ENCODE results near the gene BCAS3. TPM values are rescaled to one million over a fixed set of nuclear protein-coding genes. Genes with fewer than 3 reads are reported as not detected.

The BCAS3 gene
- total and polyA plus RNA-seq, 4 donors, result 11.6 to 47.6 (median 27.4) TPM

- ATAC-seq (ENCODE audit: low FRiP score) (no peak), DNase-seq (no peak)
- Histone ChIP-seq H3K4me3 (ENCODE audit: low read length in 2 of 2) (no peak overlapping the region), H3K27ac (ENCODE audit: low read depth in 1 of 2, low read length in 2 of 2) (no peak overlapping the region), H3K4me1 (ENCODE audit: control insufficient read depth in 1 of 2, insufficient read depth in 2 of 2, low read length in 2 of 2) (peaks cover 2 to 4% of the 10 kb centered on the region in 2 donors), H3K36me3 (ENCODE audit: control insufficient read depth in 1 of 2, insufficient read depth in 2 of 2, low read length in 1 of 2) (no peaks in the 10 kb centered on the region), H3K9me3 (ENCODE audit: control insufficient read depth, low read length) (no peaks in the 10 kb centered on the region), H3K27me3 (ENCODE audit: control insufficient read depth in 1 of 2, insufficient read depth in 2 of 2, low read length in 1 of 2) (no peaks in the 10 kb centered on the region)
- intact Hi-C loops (cut with DNase I), result loop anchor here in 1 of 2 donors (10.0 kb wide), 1 partner anchor 192 kb away; no protein-coding TSS in a partner anchor
- 40 to 44% methylated on average over 7 of the region's 7 CpGs for WGBS, 2 donors
These were observed 518.7 kb downstream of the BCAS3 start for GRCh38 chr17:61196302-61196704.

- ATAC-seq (ENCODE audit: low FRiP score), result no peak
- H3K9me3 ChIP-seq (ENCODE audit: control insufficient read depth, low read length), result no peaks in the 10 kb centered on the region
- no peak for DNase-seq
- H3K4me3 ChIP-seq (ENCODE audit: low read length in 2 of 2), result no peak overlapping the region
- intact Hi-C loops (cut with DNase I), result loop anchor here in 1 of 2 donors (10.0 kb wide), 1 partner anchor 192 kb away; no protein-coding TSS in a partner anchor
- no peaks in the 10 kb centered on the region for H3K27me3 ChIP-seq (ENCODE audit: control insufficient read depth in 1 of 2, insufficient read depth in 2 of 2, low read length in 1 of 2)
- no peaks in the 10 kb centered on the region for H3K36me3 ChIP-seq (ENCODE audit: control insufficient read depth in 1 of 2, insufficient read depth in 2 of 2, low read length in 1 of 2)
- WGBS, 2 donors, result 77 to 79% methylated on average over 3 of the region's 3 CpGs
- no peak overlapping the region for H3K27ac ChIP-seq (ENCODE audit: low read depth in 1 of 2, low read length in 2 of 2)
- peaks cover 2 to 4% of the 10 kb centered on the region in 2 donors for H3K4me1 ChIP-seq (ENCODE audit: control insufficient read depth in 1 of 2, insufficient read depth in 2 of 2, low read length in 2 of 2)
These were observed 519.1 kb downstream of the BCAS3 start for GRCh38 chr17:61196799-61197198.

GRCh38 chr17:61199431-61200338 is 522.0 kb downstream of the BCAS3 start:
- no peak for ATAC-seq (ENCODE audit: low FRiP score)
- intact Hi-C loops (cut with DNase I), result loop anchor here (5.0 to 10.0 kb wide), 7 partner anchors 38 to 198 kb away; partner anchors contain the start of gene TBX2 (in 2 of the 2)

GRCh38 chr17:61200339-61200715 is 522.7 kb downstream of the BCAS3 start:
- peaks cover 4% of the 10 kb centered on the region in 2 donors for H3K4me1 ChIP-seq (ENCODE audit: control insufficient read depth in 1 of 2, insufficient read depth in 2 of 2, low read length in 2 of 2)

More at GRCh38 chr17:61199431-61200338, 522.0 kb downstream of the BCAS3 start:
- DNase-seq, result no peak
- Histone ChIP-seq H3K36me3 (ENCODE audit: control insufficient read depth in 1 of 2, insufficient read depth in 2 of 2, low read length in 1 of 2) (no peaks in the 10 kb centered on the region), H3K9me3 (ENCODE audit: control insufficient read depth, low read length) (no peaks in the 10 kb centered on the region), H3K27ac (ENCODE audit: low read depth in 1 of 2, low read length in 2 of 2) (peak overlapping the region; percentile 67 to 68), H3K27me3 (ENCODE audit: control insufficient read depth in 1 of 2, insufficient read depth in 2 of 2, low read length in 1 of 2) (no peaks in the 10 kb centered on the region), H3K4me1 (ENCODE audit: control insufficient read depth in 1 of 2, insufficient read depth in 2 of 2, low read length in 2 of 2) (peaks cover 4% of the 10 kb centered on the region in 2 donors), H3K4me3 (ENCODE audit: low read length in 2 of 2) (no peak overlapping the region)
- 21 to 24% methylated on average over 4 of the region's 4 CpGs for WGBS, 2 donors

GRCh38 chr17:61201211-61201610 is 523.6 kb downstream of the BCAS3 start:
- Histone ChIP-seq H3K27ac (ENCODE audit: low read depth in 1 of 2, low read length in 2 of 2) (peak overlapping the region; percentile 82 to 87), H3K4me1 (ENCODE audit: control insufficient read depth in 1 of 2, insufficient read depth in 2 of 2, low read length in 2 of 2) (peaks cover 4% of the 10 kb centered on the region in 2 donors), H3K9me3 (ENCODE audit: control insufficient read depth, low read length) (no peaks in the 10 kb centered on the region), H3K4me3 (ENCODE audit: low read length in 2 of 2) (peak overlapping the region in 1 of 2 donors; percentile 54), H3K27me3 (ENCODE audit: control insufficient read depth in 1 of 2, insufficient read depth in 2 of 2, low read length in 1 of 2) (no peaks in the 10 kb centered on the region), H3K36me3 (ENCODE audit: control insufficient read depth in 1 of 2, insufficient read depth in 2 of 2, low read length in 1 of 2) (no peaks in the 10 kb centered on the region)
- peak; percentile 71 for ATAC-seq (ENCODE audit: low FRiP score)
- DNase-seq, result no peak
- intact Hi-C loops (cut with DNase I), result loop anchor here (5.0 to 10.0 kb wide), 7 partner anchors 36 to 196 kb away; partner anchors contain the start of gene TBX2 (in 2 of the 2)
- 4 to 6% methylated on average over 3 of the region's 3 CpGs for WGBS, 2 donors

More at GRCh38 chr17:61200339-61200715, 522.7 kb downstream of the BCAS3 start:
- no peaks in the 10 kb centered on the region for H3K9me3 ChIP-seq (ENCODE audit: control insufficient read depth, low read length)
- DNase-seq (no peak), ATAC-seq (ENCODE audit: low FRiP score) (peak; percentile 47)
- no peaks in the 10 kb centered on the region for H3K27me3 ChIP-seq (ENCODE audit: control insufficient read depth in 1 of 2, insufficient read depth in 2 of 2, low read length in 1 of 2)
- intact Hi-C loops (cut with DNase I), result loop anchor here (5.0 to 10.0 kb wide), 7 partner anchors 37 to 197 kb away; partner anchors contain the start of gene TBX2 (in 2 of the 2)
- no peaks in the 10 kb centered on the region for H3K36me3 ChIP-seq (ENCODE audit: control insufficient read depth in 1 of 2, insufficient read depth in 2 of 2, low read length in 1 of 2)
- H3K27ac ChIP-seq (ENCODE audit: low read depth in 1 of 2, low read length in 2 of 2), result peak overlapping the region; percentile 8 to 76
- 4 to 9% methylated on average over 8 of the region's 8 CpGs for WGBS, 2 donors
- peak overlapping the region in 1 of 2 donors; percentile 18 for H3K4me3 ChIP-seq (ENCODE audit: low read length in 2 of 2)

- 93 to 99% methylated on average over 2 of the region's 2 CpGs for WGBS, 2 donors
- no peak overlapping the region for H3K27ac ChIP-seq (ENCODE audit: low read depth in 1 of 2, low read length in 2 of 2)
- no peaks in the 10 kb centered on the region for H3K27me3 ChIP-seq (ENCODE audit: control insufficient read depth in 1 of 2, insufficient read depth in 2 of 2, low read length in 1 of 2)
- ATAC-seq (ENCODE audit: low FRiP score) (no peak), DNase-seq (no peak)
- no peak overlapping the region for H3K4me3 ChIP-seq (ENCODE audit: low read length in 2 of 2)
- H3K4me1 ChIP-seq (ENCODE audit: control insufficient read depth in 1 of 2, insufficient read depth in 2 of 2, low read length in 2 of 2), result peaks cover 4% of the 10 kb centered on the region in 2 donors
- no peaks in the 10 kb centered on the region for H3K9me3 ChIP-seq (ENCODE audit: control insufficient read depth, low read length)
- H3K36me3 ChIP-seq (ENCODE audit: control insufficient read depth in 1 of 2, insufficient read depth in 2 of 2, low read length in 1 of 2), result no peaks in the 10 kb centered on the region
- intact Hi-C loops (cut with DNase I), result loop anchor here (5.0 to 10.0 kb wide), 7 partner anchors 35 to 198 kb away; partner anchors contain the start of gene TBX2 (in 2 of the 2)
These were observed 524.9 kb downstream of the BCAS3 start for GRCh38 chr17:61202564-61202963.

- intact Hi-C loops (cut with DNase I), result loop anchor here (5.0 to 10.0 kb wide), 7 partner anchors 34 to 199 kb away; partner anchors contain the start of gene TBX2 (in 2 of the 2)
- 6 to 14% methylated on average over 7 of the region's 7 CpGs for WGBS, 2 donors
- Histone ChIP-seq H3K27ac (ENCODE audit: low read depth in 1 of 2, low read length in 2 of 2) (peak overlapping the region; percentile 2 to 79), H3K4me3 (ENCODE audit: low read length in 2 of 2) (no peak overlapping the region), H3K36me3 (ENCODE audit: control insufficient read depth in 1 of 2, insufficient read depth in 2 of 2, low read length in 1 of 2) (no peaks in the 10 kb centered on the region), H3K4me1 (ENCODE audit: control insufficient read depth in 1 of 2, insufficient read depth in 2 of 2, low read length in 2 of 2) (peaks cover 4% of the 10 kb centered on the region in 2 donors), H3K27me3 (ENCODE audit: control insufficient read depth in 1 of 2, insufficient read depth in 2 of 2, low read length in 1 of 2) (no peaks in the 10 kb centered on the region), H3K9me3 (ENCODE audit: control insufficient read depth, low read length) (no peaks in the 10 kb centered on the region)
- DNase-seq, result no peak
- no peak for ATAC-seq (ENCODE audit: low FRiP score)
These were observed 526.0 kb downstream of the BCAS3 start for GRCh38 chr17:61203671-61204131.

GRCh38 chr17:61204456-61204855 is 526.8 kb downstream of the BCAS3 start:
- Histone ChIP-seq H3K9me3 (ENCODE audit: control insufficient read depth, low read length) (no peaks in the 10 kb centered on the region), H3K4me1 (ENCODE audit: control insufficient read depth in 1 of 2, insufficient read depth in 2 of 2, low read length in 2 of 2) (peaks cover 4 to 6% of the 10 kb centered on the region in 2 donors), H3K27ac (ENCODE audit: low read depth in 1 of 2, low read length in 2 of 2) (peak overlapping the region in 1 of 2 donors; percentile 69), H3K36me3 (ENCODE audit: control insufficient read depth in 1 of 2, insufficient read depth in 2 of 2, low read length in 1 of 2) (no peaks in the 10 kb centered on the region), H3K4me3 (ENCODE audit: low read length in 2 of 2) (no peak overlapping the region), H3K27me3 (ENCODE audit: control insufficient read depth in 1 of 2, insufficient read depth in 2 of 2, low read length in 1 of 2) (no peaks in the 10 kb centered on the region)
- DNase-seq (no peak), ATAC-seq (ENCODE audit: low FRiP score) (no peak)
- intact Hi-C loops (cut with DNase I), result loop anchor here (5.0 to 10.0 kb wide), 7 partner anchors 33 to 200 kb away; partner anchors contain the start of gene TBX2 (in 2 of the 2)
- WGBS, 2 donors, result 47 to 63% methylated on average over 5 of the region's 5 CpGs
